Stimulated activated CD8-positive, alpha-beta memory T cell treated with anti-CD3 and anti-CD28 coated beads, Interleukin-12 subunit alpha, Interleukin-12 subunit beta, amount 100 ng/mL, for 4 hours (primary cell): Measurements from ENCODE around the gene ACSS1.
A peak's percentile ranks its signal among the peaks of the same experiment; 100 is the strongest.

Experiments
- DNase-seq: peaks from one replicate; pipeline ENCODE4 v3.0.0-alpha.2; 2020; ENCODE audit warnings: low read depth

ACSS1 gene

DNA sequence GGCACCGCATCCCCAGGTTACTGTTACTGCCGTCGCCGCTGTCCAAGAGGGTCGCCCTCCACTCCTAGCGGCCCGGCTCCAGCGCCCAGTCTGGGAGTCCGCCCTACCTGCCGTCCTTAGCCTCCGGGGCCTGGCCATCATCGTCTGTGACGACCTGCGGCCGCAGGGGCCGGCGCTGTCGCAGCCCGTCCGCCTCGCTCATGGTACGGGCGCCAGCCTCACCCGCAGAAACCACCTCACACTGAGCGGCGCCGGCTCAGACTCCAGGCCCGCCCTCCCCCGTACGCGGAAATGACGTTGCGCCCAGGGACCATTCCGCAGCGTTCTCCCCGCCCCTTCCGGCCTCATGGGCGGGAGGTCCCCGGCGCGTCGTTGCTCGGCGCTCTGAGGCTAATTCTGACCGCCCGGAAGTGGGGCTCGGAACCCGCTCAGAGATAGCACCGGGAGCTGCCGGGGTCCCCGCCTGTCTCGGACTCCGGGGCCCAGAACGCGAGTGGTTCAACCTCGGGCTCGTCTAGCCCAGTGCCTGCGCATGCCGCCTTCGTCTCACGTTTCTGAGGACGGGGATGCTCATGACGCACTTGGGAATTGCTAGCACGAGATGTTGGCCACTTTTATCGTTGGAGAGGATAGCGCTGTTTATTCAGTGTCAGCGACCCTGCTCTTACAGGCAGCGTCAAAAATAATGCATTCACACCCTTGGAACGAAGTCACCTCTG, 65.3 kb downstream of the ACSS1 start, which contains the start of gene APMAP:
Gene APMAP (minus strand): TSS at position 265 of the 719 bp plus-strand sequence. CDS start 63 bp downstream, at position 202.
- peak; percentile 95 for DNase-seq

DNA sequence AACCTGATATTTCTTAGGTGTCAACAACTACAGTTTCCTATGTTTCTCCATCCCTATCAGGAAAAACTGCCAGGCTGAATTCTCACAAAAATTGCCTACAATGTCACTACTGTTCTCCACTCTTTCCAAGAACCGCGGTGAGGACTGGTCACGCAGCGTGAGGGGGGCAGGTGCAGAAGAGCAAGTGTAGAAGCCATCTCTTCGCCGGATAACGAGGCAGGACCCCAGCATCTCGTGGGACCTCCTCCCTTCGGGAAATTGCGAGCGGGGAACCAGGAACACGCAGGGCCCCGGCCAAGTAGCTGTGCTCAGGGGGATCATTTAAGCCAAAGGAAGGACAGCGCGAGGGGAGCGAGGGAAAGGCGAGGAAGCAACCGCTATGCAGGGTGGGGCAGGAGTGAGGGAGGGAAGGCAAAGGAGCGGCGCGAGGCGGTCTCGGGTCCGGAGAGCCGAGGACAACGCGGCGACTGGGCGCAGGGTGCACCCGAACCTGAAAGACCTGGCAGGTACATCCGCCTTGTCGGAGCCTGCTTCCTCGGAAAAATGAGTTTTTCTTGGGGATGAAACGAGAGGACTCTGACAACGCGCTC, 65.9 kb downstream of the ACSS1 start:
- DNase-seq = no peak

DNA sequence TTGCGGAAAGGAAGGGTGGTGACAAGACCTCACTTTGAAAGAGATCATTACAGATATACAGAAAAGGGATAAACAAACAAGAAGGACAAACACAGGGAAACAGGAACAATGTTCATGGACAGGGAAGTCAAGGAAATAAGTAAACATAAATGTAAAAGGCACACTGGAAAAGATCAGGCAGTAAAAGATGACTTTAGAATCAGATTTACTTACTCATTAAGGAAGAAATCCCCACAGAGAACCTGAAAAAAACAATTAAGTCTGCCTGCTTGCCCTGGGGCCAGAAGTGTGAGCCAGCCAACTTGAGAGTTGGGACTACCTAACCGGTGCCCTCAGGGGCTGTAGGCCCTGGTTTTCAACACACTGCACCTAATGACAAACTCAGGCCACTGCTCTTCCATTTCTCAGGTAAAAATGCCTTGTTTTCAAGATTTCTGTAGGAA, 67.1 kb downstream of the ACSS1 start:
- DNase-seq = no peak

DNA sequence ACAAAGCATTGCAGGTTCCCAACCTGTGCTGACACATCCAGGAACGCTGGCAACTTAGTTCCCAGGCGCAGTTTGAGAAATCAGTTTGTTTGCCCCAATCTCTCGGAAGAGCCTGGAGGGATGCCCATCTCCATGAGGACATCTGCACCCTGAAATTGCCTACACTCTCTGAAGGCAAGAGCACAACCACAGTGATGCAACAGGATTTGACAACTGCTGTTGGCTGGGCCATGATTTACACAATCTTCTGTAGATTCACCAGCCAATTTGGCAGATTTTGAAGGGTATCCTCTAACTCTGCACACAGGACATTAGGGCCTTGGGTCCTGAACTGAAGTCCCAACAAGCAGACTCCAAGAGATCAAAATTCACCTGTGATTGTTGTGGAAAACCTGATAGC, 68.8 kb downstream of the ACSS1 start:
- DNase-seq = no peak

DNA sequence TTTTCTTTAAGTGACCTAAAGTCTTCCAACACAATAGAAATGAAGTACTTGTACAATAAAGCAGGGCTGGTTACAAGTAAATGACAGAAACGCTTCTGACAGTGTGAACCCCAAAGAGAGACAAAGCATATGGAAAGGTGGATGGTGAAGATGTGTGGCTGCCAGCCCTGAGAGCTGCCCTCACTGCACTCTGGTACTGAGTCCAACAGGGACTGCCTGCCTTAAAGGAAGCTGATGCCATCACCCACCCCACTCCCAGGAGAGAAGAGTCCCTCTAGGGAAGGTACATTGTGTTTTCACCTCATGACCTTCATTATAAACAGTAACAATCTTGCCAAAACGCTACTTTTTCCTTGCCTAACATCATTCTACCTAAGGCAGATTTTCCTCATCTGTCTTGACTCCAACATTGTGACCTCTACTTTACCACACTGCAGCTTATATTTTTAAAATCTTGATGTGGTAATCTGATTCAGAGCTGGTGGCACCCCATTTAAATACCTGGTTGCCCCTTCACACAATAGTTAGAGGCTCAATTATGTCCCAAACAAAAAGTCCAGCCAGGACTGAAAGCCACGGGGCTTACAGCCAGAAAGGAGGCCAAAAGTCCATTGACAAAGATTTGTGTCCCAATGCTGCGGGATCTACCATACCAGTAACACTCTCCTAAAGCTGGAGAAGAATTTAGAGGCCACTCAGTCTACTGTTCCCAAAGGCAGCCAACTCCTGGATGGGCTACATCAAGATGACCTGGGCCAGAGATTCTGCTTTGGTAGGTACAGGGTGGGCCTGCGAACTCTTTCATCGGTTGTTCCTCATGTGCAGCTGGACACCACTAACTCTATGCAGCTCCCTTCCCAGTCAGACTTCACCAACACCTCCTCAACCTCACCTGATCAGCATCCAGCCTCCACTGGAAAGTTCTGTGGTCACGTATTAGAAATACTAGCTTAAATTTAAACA, 69.8 kb downstream of the ACSS1 start:
- DNase-seq = no peak

DNA sequence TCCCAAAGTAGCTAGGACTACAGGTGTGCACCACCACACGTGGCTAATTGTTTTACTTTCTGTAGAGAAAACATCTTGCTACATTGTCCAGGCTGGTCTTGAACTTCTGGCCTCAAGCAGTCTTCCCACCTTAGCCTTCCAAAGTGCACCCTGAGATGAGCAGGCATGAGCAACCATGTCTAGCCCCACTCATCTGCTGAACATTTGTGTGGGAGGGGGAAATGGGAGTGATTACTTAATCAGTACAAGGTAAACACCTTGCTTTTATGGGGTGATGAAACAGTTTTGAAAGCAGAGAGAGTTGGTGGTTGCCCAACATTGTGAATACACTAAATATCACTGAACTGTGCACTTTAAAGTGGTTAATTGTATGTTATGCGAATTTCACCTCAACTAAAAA, 70.7 kb downstream of the ACSS1 start:
- no peak for DNase-seq

DNA sequence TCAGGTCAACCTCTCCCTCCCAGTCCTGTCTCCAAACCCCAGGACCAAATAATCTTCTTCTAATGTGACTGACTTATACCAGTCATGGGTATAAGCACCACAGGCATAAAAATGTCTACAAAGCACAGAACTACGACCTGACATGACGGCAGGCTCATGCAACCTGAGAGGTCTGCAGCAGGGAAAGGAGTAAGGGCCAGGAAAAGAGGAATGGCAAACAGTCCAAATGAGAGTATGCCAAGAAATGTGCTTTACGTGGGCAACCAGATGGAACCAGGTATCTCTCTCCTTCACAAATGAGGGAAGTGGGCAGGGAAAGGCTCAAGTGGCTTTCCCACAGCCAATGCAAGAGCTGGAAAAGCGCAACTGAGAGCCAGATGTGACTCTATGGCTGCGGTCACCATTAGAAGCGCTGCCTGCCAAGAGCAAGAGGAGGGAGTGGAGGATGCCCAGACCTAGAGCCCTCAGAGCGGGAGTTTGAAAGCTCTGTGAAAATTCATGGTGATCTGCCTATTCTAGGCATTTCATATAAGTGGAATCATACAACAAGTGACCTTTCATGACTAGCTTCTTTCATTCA, 71.4 kb downstream of the ACSS1 start:
- no peak for DNase-seq

DNA sequence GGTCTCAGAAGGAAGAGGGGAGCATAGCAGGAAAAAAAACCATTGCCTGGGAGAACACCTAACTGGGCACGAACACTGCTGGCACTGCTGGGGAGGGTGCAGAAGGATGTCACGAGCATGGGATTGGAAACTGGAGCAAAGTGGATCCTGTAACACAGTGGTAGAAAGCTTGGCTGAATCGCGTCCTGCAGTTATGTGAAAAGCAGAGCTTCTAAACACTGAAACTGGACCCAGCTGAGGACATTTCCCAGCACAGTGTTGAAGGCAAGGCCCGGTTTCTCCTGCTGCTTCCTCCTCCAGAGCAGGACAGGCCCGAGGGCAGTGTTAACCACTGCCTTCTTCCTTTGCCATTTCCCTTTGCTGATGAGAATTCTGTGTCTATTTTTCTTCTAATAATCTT, 72.1 kb downstream of the ACSS1 start:
- DNase-seq = no peak

DNA sequence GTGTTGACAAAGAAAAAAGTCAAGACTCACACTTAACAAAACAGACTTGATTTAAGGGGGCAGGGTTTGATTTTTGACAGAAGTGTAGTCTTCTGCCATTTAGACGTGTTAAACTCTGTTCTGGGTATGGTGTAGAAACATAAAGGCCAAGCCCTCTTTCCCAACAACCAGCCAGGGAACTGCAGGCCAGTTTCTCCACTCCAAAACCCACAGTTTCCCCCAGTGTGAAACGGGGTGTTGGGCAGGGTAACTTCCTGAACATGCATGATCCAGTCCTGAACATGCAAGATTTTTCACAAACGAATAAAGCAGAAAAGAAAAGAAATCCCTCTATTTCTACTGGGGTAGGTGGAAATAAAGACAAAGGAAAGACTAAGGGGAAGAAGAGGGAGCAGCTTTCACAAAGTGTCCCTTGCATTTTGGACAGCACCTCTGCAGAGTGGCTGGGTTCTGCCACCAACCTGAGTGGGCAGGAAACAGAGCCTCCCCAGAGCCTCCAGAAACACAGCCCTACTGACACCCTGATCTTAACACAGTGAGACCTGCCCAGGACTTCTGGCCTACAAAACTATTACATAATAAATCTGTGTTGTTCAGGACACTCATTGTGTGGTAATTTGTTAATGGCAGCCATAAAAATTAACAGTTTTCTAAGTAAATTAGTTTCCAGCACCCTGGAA, 72.8 kb downstream of the ACSS1 start:
- DNase-seq = no peak

DNA sequence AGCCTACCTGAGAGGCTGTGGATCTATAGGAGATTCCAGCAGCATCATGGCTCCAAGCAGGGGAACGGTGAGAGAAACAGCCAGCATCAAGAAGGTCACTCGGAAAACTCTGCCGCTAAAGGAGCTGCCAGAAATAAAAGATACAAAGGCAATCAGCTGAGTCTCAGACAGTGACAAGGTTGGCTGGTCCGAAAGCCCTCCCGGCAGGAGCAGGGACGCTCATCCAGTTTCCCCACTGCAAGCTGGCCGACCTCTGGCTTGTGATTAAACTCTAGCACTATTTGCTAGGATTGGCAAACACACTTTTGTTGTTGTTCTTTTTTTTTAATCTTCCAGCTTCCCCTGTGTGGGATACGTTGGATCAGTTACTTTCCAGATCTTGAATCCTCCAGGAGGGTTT, 74.0 kb downstream of the ACSS1 start:
- no peak for DNase-seq

DNA sequence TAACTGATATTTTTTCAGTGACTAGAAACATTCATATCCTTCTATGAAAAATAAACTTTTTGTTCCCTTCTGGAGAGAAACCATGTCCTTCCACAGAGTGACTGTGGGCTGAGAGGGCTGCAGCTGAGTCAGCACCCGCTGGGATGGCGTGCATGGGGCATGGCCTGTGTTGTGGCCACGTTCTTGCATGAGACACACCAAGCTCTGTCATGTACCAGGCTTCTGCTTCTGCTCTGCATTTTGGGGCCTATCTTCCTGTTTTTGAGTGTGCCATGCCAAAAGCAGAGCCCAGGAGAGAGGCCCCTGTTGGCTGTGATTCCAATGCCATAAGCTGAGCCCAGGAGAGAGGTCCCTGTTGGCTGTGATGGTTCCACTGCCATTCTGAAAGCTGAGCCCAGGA, 76.1 kb downstream of the ACSS1 start:
- DNase-seq = no peak

DNA sequence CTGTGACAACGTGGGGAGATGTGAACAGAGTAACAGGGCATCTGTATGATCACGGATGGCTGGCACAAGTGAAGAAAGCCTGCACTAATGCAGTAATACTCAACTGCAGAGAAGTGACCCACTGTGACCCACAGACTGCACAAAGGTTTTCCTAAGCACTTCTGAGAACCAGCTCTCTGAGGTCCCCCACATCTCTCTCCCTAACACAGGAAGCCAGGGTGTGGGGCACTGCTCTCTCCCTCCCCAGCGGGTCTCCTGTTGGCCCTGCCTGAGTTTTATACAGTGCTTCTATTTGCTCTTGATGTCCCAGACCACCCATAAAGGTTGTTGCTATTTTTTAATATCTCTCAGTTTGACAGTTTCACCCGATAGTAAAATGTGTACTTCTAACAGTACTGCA, 76.7 kb downstream of the ACSS1 start:
- DNase-seq = no peak

DNA sequence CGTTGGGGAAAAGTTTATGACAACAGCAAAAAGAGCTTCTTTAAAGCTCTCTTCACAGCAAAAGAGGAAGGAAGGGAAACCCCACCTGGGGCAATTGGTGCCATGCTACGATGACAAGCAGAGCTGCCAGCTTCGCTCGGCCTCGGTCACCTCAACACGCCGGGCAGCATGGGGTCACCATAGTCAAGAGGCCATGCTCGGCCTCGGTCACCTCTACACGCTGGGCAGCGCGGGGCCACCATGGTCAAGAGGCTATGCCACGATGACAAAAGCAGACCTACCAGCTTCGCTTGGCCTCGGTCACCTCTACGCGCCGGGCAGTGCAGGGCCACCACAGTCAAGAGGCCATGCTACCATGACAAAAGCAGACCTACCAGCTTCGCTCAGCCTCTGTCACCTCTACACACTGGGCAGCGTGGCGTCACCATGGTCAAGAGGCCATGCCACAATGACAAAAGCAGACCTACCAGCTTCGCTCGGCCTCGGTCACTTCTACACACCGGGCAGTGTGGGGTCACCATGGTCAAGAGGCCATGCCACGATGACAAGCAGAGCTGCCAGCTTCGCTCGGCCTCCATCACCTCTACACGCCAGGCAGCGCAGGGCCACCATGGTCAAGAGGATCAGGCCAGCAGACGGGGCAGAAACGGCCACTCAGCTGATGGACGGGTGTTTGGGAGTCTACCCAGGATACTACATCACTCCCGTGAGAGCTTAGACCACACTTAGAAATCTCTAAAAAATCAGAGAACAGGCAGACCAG, 77.5 kb downstream of the ACSS1 start:
- no peak for DNase-seq

DNA sequence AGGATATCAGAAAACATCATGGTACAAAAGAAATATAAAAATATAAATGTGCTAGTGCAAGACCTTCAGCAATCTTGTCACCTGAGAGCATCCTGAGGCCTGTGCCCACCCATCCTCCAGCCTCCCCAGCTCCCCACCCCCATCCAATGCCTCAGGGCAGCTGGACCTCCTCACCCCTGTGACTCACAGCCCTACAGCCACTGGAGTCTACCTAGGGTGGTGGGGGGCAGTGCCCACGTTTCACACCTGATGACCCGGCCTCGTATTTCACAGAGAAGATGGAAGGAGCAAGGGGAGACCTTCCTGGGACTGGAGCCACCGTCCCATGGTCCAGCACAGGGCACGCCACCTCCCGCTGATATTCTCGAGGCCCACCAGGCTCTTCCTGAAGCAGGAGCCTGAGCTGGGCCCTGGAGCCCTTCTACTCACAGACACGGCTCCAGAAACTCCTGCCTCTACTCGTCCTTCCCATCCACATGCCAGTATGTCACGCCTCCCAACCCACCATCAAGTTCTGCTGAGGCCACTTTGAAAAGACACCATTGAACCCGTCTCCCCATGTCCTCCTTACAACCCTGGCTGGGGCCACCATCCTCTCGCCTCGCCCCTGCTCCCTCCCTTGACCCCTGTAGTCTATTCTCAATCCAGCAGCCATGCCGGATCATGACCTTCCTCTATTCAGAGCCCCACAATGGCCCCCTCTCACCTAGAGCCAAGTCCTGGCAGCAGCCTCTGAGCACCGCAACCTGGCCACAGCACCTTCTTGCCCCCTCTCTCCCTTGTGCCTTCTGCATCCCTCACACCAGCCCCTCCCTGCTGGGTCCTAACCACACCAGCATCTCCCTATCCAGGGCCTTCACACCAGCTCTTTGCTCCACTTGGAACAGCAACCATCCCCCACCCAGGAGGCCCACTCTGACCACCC, 78.6 kb downstream of the ACSS1 start:
- no peak for DNase-seq

DNA sequence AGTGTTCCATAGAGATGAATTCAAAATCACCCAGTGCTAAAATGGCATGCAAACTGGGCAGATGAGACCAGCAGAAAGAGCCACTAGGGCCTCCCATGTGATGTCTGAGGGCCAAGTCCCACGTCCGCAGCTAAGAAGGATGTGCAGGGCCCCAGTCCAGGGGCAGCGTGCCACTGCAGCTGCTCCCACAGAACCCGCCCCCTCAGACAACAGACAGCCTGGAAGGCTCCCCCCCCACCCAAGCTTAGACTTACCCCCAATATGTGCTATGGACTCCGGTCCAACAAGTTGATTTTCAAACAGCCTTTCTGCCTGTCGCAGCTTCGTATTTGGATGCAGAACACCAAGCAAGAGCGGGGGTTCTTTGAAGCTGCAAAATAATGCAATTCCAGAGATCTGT, 79.4 kb downstream of the ACSS1 start:
- DNase-seq = no peak

DNA sequence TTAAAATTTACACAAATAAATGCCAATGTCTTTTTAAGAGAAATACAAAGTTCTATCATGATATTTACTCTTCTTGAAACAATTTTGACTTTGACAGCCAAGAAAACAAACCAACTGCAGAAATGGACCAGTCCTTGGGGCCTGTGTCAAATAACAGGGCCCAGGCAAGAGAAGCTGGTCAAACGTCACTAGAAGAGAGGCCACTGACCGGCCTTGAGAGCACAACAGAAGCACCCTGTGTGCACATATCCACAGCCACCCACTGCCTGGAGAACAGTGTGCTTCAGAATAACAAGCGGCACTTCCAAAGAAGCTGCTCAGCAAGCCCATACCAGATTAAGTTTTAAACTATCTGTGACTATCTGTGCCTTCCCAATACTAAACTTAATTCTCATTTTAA, 80.1 kb downstream of the ACSS1 start:
- DNase-seq = no peak

DNA sequence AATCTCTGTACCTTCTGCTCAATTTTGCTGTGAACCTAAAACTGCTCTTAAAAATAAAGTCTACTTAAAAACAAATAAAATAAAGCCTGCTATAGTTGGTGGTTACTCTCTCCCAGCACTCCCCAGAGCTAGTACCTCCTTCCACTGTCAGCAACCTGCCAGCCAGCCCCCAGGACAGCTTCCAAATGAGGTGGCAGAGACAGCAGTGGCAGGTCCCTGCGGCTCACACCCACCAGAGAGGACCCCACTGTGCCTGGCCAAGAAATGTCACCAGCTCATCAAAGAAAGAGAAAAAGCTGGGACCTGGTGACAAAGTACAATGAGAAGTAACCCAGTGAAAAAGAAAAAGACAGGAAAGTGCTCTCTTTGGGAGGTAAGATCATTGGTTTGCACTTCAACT, 80.6 kb downstream of the ACSS1 start:
- DNase-seq = no peak

DNA sequence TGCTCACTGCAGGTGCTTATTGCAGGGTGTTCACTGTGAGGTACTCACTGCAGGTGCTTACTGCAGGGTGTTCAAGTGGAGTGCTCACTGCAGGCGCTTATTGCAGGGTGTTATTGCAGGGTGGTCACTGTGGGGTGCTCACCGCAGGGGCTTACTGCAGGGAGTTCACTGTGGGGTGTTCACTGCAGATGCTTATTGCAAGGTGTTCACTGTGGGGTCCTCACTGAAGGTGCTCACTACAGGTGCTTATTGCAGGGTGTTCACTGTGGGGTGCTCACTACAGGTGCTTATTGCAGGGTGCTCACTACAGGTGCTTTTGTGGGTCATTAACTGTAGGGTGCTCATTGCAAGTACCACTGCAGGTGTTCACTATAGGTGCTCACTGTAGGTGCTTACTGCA, 85.6 kb downstream of the ACSS1 start:
- DNase-seq = no peak

DNA sequence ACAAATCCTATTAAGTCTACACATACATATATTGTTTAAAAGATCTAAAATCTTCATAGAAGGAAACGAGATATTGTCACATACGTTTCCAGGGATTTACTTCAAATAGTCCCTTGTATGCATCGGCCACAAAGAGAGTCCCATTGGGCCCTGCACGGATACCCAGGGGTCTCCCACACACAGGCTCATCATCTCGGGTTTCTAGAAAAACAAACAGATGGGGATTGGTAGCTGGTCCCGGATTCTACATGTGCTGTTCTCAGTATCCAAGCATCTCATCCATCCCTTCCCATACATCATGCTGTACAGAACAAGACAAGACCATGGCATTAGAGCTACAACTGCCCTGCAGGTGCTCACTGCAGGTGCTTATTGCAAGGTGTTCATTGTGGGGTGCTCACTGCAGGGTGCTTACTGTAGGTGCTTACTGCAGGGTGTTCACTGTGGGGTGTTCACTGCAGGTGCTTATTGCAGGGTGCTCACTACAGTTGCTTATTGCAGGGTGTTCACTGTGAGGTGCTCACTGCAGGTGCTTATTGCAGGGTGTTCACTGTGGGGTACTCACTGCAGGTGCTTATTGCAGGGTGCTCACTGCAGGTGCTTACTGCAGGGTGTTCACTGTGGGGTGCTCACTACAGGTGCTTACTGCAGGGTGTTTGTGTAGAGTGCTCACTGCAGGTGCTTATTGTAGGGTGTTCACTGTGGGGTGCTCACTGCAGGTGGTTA, 86.4 kb downstream of the ACSS1 start:
- no peak for DNase-seq
